ENCODE data around the gene HOXC6.
A peak's percentile ranks its signal among the peaks of the same experiment; 100 is the strongest.
"Not testable (repeated sequence)": the region's sequence is repeated elsewhere in the genome, so short reads cannot be mapped to it uniquely, and the experiment has no call there.

The HOXC6 gene

GRCh38 chr12:54031480-54031879 lies 3.2 kb downstream of the HOXC6 start:
- DNase-seq = no peak

GRCh38 chr12:54032086-54032619 lies 3.9 kb downstream of the HOXC6 start:
- DNase-seq = no peak

DNA sequence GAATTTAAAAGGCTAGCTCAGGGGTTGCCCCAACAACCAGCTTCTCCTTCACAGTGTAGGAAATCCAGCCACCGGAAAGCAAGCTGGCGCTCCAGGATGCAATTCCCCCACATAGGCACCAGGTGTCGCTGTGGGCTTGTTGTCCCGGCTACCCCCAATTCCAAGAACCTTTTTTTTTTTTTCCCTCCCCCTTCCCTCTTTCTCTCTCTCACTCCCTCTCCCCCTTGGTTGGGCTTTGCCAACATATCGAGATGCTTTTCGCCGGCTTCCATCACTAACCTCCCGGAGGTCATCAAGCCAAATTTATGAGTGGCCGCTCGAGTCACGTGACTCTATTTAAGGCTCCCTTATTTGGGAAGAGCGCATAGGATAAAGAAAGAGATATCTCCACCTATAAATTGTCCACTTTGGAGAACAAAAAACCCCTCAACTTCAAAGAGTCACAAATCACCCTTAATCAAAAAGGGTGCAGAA lies 4.4 kb downstream of the HOXC6 start, which contains the start of gene HOXC5:
Gene HOXC5 (plus strand): TSS at position 424 of the 474 bp plus-strand sequence. CDS start 73 bp downstream, outside the sequence.
- DNase-seq = peak; percentile 49

GRCh38 chr12:54033106-54033979 lies 5.1 kb downstream of the HOXC6 start:
- DNase-seq = no peak

DNA sequence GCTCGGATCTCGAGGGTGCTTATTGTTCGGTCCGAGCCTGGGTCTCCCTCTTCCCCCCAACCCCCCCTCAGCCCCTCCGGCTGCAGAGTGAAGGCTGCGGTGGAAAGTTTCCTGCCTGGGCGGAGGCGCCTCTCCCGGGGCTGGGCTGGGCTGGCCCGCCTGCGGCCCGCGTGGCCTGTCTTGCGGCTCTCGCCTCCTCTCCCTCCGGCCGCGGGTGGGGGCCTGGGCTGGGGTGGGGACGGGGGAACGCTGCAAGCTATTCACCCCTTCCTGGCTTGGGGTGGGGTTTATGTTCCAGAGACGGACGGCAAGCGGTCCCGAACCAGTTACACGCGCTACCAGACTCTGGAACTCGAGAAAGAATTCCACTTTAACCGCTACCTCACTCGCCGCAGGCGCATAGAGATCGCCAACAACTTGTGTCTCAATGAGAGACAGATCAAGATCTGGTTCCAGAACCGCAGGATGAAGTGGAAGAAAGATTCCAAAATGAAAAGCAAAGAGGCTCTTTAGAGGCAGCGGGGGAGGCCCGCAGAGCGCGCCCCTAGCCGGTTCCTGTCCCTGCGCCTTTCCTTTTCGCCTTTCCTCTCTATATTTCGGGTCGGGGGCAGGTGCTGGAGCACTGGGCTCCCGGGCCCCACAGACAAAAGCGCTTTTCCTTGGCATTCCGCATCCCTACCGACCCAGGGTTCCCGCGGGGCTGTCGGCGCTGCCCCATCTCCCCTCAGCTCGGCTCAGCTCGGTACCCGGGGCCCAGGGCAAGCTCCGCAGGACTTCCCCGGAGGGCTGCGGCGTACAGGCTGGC lies 5.9 kb downstream of the HOXC6 start:
- no peak for DNase-seq

GRCh38 chr12:54034785-54035310 lies 6.6 kb downstream of the HOXC6 start:
- DNase-seq = no peak

- DNase-seq = no peak
These were observed 7.5 kb downstream of the HOXC6 start for GRCh38 chr12:54035568-54036264.

DNA sequence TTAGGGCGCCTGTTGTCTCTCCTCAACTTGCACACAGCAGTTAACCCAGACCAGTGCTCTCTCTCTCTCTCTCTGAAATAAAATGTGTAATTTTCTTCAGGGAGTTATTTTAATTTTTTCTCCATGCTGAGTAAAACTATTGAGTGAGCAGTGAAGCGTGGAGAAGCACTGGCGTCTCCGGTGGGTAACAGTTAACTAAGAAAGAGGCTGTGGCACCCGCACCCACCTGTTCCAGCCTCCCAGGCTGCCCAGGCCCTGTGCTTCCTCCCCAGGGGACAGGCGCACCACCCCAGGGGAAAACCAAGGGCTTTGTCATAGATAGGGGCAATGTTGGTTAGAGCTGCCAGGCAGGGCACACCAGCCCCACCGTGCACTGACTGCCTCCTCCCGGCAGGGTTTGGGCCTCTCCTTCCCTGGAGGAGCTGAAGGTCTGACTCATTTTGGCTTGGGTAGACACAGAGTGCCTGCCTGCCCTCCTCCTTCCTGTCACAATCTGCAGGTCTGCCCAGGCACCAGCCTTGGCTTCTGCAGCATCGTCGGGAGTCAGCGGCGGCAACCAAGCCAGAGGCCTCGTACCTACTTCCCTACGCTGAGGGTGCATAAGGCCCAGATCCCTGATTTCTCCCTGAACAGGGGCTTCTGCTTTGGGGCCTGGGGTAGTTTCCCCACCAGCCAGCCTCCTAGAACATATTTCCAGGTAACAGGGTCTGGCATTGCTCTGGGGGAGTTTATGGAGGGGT lies 8.6 kb downstream of the HOXC6 start:
- no peak for DNase-seq

GRCh38 chr12:54037360-54038283 lies 9.4 kb downstream of the HOXC6 start:
- DNase-seq = no peak

DNA sequence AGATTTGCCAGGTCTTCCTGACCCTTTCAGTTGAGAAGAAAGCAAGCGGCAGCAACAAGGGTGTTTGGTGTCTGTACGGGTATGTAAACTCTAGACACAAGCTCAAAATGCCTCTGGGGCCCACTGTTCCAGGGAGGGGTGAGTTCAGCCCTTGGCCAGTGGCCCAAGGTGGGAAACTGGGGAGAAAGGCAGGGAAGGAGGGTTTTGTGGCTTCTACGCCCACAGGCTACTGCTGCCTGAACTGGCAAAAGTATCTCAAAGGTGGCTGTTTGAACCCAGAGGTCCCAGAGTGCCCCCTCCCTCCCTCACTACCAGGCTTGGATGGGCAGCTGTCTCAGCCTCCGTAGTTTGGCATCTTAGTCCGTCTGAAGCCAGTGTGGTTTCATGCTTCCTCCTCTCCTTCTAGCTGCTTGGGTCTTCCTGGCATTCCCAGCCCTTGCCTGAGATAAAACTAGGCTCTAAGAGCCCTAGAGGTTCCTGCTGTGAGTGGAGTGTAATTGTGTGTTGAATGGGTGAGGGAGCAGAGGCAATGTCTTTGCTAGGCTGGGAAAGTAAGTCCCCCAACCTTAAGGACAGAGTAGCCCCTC lies 10.1 kb downstream of the HOXC6 start:
- no peak for DNase-seq

DNA sequence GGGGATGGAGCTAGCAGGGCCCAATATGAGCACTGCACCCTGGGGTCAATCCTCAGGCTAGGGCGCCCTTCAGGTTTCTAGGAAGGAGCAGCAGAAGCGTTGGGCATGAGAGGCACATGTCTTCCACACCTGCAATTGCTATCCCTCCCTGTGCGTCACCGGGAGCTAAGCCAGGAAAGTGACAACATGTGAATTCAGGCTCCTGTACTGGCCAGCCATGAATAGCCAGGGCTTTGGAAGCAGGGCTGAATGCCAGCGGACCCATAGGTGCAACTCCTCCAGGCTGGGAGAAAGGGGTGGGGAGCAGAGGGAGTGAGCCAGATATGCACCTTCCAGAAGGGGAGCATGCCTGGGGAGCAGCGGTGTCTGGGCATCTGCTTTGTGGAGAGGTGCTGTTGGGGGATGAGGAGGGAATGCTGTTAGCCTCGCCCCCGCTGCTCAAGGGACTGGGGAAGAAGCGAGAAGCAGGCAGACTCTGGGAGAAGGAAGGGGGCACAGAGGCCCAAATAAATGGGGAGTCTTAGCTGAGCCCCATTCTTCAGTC lies 10.7 kb downstream of the HOXC6 start:
- no peak for DNase-seq

- DNase-seq = no peak
These were observed 11.3 kb downstream of the HOXC6 start for GRCh38 chr12:54039417-54040147.

GRCh38 chr12:54040148-54040494 lies 11.9 kb downstream of the HOXC6 start:
- DNase-seq = no peak

GRCh38 chr12:54040648-54041047 lies 12.4 kb downstream of the HOXC6 start:
- no peak for DNase-seq

DNA sequence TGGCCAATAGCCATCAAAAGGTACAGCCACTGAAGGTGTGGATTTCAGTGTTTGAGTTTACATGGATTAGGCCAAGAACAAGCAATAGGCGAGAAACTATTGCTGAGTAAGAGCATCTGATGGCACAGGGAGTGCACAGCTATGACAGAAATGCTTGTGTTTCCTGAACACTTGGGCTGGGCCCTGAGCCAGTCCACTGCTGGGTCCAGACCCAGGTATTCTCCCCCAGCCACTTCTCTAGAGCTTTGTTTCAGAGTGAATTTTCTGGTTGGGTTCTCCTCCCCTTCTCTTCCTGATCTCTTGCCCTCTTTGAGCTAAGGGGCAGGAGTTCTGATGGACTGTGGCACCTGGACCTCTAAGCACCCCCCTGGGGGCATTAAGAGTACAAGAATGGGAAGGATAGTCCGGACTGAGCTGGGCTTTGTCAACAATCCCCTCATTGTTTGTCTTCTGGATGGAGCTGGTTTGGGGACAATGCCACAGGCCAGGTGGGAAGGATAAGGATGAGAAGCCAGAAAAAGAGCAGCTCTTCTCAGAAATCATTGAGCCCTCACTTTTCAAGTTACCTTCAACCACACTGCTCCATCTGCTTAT lies 13.0 kb downstream of the HOXC6 start:
- no peak for DNase-seq

GRCh38 chr12:54042033-54042432 lies 13.8 kb downstream of the HOXC6 start:
- not testable (repeated sequence) for DNase-seq

- no peak for DNase-seq
These were observed 15.0 kb downstream of the HOXC6 start for GRCh38 chr12:54042970-54043853.
